SK-N-SH treated with all-trans-retinoic acid at 6 μM for 48 hours (cell line): ENCODE results near the gene ANTXRL.
"Not testable (repeated sequence)": the region's sequence is repeated elsewhere in the genome, so short reads cannot be mapped to it uniquely, and the experiment has no call there.

Source experiments
- ARNTL ChIP-seq: fragments of 450-650 bp; formaldehyde crosslinking; IDR thresholded peaks from 2 replicates; pipeline ENCODE4 v1.5.0; 2020; ENCODE audit warnings: low read depth, mild to moderate bottlenecking, moderate library complexity, borderline replicate concordance
- CSRNP3 ChIP-seq: fragments of 250-450 bp; sonication (Bioruptor Pico); IDR thresholded peaks from 2 replicates; pipeline ENCODE4 v1.5.1; 2021; ENCODE audit warnings: mild to moderate bottlenecking, moderate library complexity
- ESRRG ChIP-seq: fragments of 250-450 bp; sonication (Bioruptor Pico); IDR thresholded peaks from 2 replicates; pipeline ENCODE4 v1.6.1; 2021; ENCODE audit warnings: mild to moderate bottlenecking
- RARB ChIP-seq: fragments of 250-450 bp; sonication (Bioruptor Pico); IDR thresholded peaks from 2 replicates; pipeline ENCODE4 v1.8.0; 2021; ENCODE audit warnings: mild to moderate bottlenecking, moderate library complexity
- ZC3H10 ChIP-seq: fragments of 250-450 bp; sonication (Bioruptor Pico); IDR thresholded peaks from 2 replicates; pipeline ENCODE4 v1.5.1; 2021; ENCODE audit warnings: mild to moderate bottlenecking, moderate library complexity
- ZFP3 ChIP-seq: fragments of 250-450 bp; sonication (Bioruptor Pico); IDR thresholded peaks from 2 replicates; pipeline ENCODE4 v1.5.0; 2020; ENCODE audit warnings: mild to moderate bottlenecking, moderate library complexity
- ZFP30 ChIP-seq: fragments of 450-650 bp; formaldehyde crosslinking; IDR thresholded peaks from 2 replicates; pipeline ENCODE4 v1.5.0; 2022; ENCODE audit warnings: mild to moderate bottlenecking, moderate library complexity

DNA sequence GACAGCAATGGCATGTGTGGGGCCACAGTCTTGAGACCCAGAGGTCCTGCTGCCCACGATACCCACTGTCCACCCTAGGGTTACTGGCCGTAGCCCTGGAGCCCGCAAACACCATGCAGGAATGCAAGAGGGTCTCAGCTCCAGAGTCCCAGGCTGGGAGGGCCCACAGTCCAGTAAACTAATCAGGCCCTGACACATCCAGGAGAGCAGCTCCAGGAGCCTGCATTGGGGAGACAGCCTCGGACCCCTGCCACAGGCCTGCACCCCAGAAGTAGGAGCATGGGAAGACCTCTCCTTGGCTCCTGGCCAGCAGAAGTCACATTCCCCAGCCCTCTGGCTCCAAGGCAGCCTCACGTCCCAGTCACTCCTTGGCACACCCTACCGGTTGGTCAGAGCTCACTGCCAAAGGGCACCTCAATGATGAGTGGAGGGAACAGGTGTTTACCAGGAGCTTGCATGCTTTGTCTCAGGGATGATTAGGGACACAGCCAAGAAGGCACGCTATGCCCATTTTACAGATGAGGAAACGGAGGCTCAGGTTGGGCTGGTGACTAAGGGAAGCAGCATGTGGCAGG is 81.0 kb downstream of the ANTXRL start:
- TF ChIP-seq ARNTL (CRISPR knock-in tag); ZC3H10; ZFP30 (CRISPR knock-in tag); ZFP3; ESRRG (CRISPR knock-in tag); RARB (CRISPR knock-in tag); CSRNP3 (CRISPR knock-in tag): not testable (repeated sequence)
